ENCODE data around the gene FSHR.

FSHR gene

DNA sequence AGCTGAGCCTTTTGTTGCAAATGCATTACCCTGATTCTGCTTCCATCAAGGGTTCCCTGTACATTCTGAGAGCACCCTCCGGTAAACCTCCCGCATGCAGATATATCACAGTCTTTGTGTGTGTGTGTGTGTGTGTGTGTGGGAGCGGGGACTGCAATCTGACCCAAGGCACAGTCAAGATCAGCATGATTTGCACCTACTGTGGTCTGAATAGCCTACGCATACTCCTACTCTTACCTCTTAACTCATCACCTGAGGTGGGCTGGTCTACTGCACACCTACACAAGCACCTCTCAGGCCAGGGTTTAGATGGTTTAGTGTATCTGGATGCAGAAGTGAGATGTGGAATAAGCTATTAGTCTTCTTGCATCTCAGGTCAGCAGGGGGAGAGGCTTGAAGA is 174.6 kb downstream of the FSHR start:
- Histone ChIP-seq H3K9me3 (ENCODE audit: control insufficient read depth, low read length) (no peaks in the 10 kb centered on the region), H3K27ac (no peak overlapping the region), H3K4me1 (peaks cover 8% of the 10 kb centered on the region), H3K36me3 (ENCODE audit: control insufficient read depth, insufficient read depth, low read length) (no peaks in the 10 kb centered on the region), H2AFZ (no peak overlapping the region), H3K4me2 (ENCODE audit: low read length) (no peak overlapping the region), H3K27me3 (ENCODE audit: control insufficient read depth, insufficient read depth, low read length) (no peaks in the 10 kb centered on the region), H3K4me3 (ENCODE audit: low read depth, low read length) (no peak overlapping the region), H3K9ac (no peak overlapping the region), H3K79me2 (no peaks in the 10 kb centered on the region)
- TF ChIP-seq, protein P1, sequence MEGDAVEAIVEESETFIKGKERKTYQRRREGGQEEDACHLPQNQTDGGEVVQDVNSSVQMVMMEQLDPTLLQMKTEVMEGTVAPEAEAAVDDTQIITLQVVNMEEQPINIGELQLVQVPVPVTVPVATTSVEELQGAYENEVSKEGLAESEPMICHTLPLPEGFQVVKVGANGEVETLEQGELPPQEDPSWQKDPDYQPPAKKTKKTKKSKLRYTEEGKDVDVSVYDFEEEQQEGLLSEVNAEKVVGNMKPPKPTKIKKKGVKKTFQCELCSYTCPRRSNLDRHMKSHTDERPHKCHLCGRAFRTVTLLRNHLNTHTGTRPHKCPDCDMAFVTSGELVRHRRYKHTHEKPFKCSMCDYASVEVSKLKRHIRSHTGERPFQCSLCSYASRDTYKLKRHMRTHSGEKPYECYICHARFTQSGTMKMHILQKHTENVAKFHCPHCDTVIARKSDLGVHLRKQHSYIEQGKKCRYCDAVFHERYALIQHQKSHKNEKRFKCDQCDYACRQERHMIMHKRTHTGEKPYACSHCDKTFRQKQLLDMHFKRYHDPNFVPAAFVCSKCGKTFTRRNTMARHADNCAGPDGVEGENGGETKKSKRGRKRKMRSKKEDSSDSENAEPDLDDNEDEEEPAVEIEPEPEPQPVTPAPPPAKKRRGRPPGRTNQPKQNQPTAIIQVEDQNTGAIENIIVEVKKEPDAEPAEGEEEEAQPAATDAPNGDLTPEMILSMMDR (IDR thresholded peaks at IDR 0.05): no peak

DNA sequence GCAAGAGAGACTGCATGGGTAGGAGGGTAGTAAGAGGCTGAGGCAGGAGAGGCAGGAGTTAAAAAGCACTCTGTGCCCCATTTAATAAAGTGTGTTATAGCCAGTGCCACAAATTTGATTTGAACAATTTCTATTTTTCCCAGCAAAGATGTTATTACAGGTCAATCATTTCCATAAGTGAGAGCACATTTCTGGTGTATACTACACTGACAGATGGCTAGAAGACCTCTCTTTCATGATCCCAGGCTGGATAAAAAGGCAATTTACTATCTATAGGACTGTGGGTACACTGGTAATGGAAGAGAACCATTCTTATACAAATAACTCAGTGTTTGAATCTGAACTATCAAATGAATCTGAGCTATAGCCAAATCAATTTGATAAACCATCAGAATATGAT is 176.2 kb downstream of the FSHR start:
- Histone ChIP-seq H2AFZ (no peak overlapping the region), H3K9me3 (ENCODE audit: control insufficient read depth, low read length) (no peaks in the 10 kb centered on the region), H3K27me3 (ENCODE audit: control insufficient read depth, insufficient read depth, low read length) (no peaks in the 10 kb centered on the region), H3K4me2 (ENCODE audit: low read length) (no peak overlapping the region), H3K4me3 (ENCODE audit: low read depth, low read length) (no peak overlapping the region), H3K4me1 (no peaks in the 10 kb centered on the region), H3K36me3 (ENCODE audit: control insufficient read depth, insufficient read depth, low read length) (no peaks in the 10 kb centered on the region), H3K9ac (no peak overlapping the region), H3K27ac (no peak overlapping the region), H3K79me2 (no peaks in the 10 kb centered on the region)
- TF ChIP-seq, protein P1 (IDR thresholded peaks at IDR 0.05): no peak

DNA sequence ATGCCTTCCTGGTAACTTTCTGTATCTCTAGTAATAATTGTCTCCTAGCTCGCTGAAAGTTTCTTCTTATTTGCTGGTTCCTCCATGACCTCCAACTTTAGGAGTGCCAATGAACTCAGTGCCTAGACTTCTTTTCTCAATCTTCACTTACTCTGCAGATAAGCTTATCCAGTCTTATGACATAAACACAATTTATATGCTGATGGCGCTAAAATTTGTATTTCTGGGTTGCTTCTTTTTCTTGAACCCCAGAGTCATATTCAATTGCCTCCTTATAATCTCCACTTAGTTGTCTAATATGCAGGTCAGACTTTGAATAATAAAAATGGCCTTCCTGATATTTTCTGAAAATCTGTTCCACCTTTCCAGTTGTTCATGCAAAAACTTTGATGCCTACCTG is 182.5 kb downstream of the FSHR start:
- Histone ChIP-seq H3K27me3 (ENCODE audit: control insufficient read depth, insufficient read depth, low read length) (no peaks in the 10 kb centered on the region), H3K4me2 (ENCODE audit: low read length) (no peak overlapping the region), H3K4me3 (ENCODE audit: low read depth, low read length) (no peak overlapping the region), H3K79me2 (no peaks in the 10 kb centered on the region), H2AFZ (no peak overlapping the region), H3K36me3 (ENCODE audit: control insufficient read depth, insufficient read depth, low read length) (no peaks in the 10 kb centered on the region), H3K9ac (no peak overlapping the region), H3K27ac (no peak overlapping the region), H3K4me1 (no peaks in the 10 kb centered on the region), H3K9me3 (ENCODE audit: control insufficient read depth, low read length) (no peaks in the 10 kb centered on the region)
- TF ChIP-seq, protein P1 (IDR thresholded peaks at IDR 0.05): no peak

DNA sequence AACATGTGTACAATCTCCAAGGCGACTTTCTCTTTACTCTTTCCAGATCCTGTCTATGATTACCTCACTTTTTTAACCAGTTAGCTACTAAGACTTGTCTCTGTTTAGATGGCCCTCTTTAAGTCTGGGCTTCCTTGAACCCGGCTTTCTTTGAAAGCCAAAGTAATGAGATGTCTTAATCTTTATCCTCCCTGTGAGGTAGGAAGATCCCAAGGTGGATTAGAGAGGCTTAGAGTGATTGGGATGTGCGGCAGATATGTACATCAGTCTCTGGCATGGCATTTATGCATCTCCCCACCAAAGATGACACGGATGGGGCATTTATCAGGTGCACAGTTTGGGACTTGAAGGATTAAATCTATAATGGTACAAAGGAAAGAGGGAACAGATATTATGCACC is 186.3 kb downstream of the FSHR start:
- no peak overlapping the region for H3K4me2 ChIP-seq (ENCODE audit: low read length)
- TF ChIP-seq, protein P1 (IDR thresholded peaks at IDR 0.05): no peak
- no peaks in the 10 kb centered on the region for H3K36me3 ChIP-seq (ENCODE audit: control insufficient read depth, insufficient read depth, low read length)
- H3K27me3 ChIP-seq (ENCODE audit: control insufficient read depth, insufficient read depth, low read length): no peaks in the 10 kb centered on the region
- H3K4me1 ChIP-seq: no peaks in the 10 kb centered on the region
- H3K27ac ChIP-seq: no peak overlapping the region
- no peak overlapping the region for H3K4me3 ChIP-seq (ENCODE audit: low read depth, low read length)
- no peaks in the 10 kb centered on the region for H3K79me2 ChIP-seq
- H3K9ac ChIP-seq: no peak overlapping the region
- H3K9me3 ChIP-seq (ENCODE audit: control insufficient read depth, low read length): no peaks in the 10 kb centered on the region
- no peak overlapping the region for H2AFZ ChIP-seq

DNA sequence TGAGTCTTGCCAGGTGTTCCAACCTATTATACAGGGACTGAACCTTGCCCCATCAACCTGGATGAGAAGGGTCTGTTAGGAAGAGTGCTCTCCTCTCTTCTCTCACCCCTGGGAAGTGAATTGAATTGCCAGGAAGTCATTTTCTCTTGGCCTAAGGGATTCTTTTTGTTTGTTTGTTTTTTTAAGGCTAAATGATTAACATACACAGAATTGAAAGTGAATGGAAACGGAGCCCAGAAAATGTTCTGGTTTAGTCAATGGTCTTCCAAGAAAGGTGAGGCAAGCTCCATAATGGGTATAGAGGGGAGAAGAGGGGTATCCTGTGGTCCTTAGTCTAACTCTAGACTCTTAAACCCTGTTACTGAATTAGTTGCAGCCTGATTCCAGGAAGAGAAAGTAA is 189.1 kb downstream of the FSHR start:
- TF ChIP-seq, protein P1 (IDR thresholded peaks at IDR 0.05): no peak
- Histone ChIP-seq H3K27me3 (ENCODE audit: control insufficient read depth, insufficient read depth, low read length) (no peaks in the 10 kb centered on the region), H3K79me2 (no peaks in the 10 kb centered on the region), H3K4me1 (no peaks in the 10 kb centered on the region), H3K9me3 (ENCODE audit: control insufficient read depth, low read length) (no peaks in the 10 kb centered on the region), H2AFZ (no peak overlapping the region), H3K4me3 (ENCODE audit: low read depth, low read length) (no peak overlapping the region), H3K4me2 (ENCODE audit: low read length) (no peak overlapping the region), H3K36me3 (ENCODE audit: control insufficient read depth, insufficient read depth, low read length) (no peaks in the 10 kb centered on the region), H3K9ac (no peak overlapping the region), H3K27ac (no peak overlapping the region)
